ENCODE results near the gene RBKS. TPM values are rescaled to one million over a fixed set of nuclear protein-coding genes. Genes with fewer than 3 reads are reported as not detected.

The RBKS gene
- total RNA-seq, 1 donor from 2014 or later, result 0.80 TPM

GRCh38 chr2:27897717-27898116 lies 7.5 kb upstream of the RBKS start:
- Mint-ChIP-seq H3K36me3 (peaks cover 38% of the 10 kb centered on the region), H3K4me3 (no peak overlapping the region), H3K27me3 (ENCODE audit: low read depth) (no peaks in the 10 kb centered on the region), H3K9me3 (no peaks in the 10 kb centered on the region), H3K4me1 (peaks cover under 1% of the 10 kb centered on the region), H3K27ac (no peak overlapping the region)
- no peak for DNase-seq (ENCODE audit: low spot score in 2 of 2, unreplicated experiment in 2 of 2)
- TF ChIP-seq CTCF (IDR thresholded peaks at IDR 0.05; ENCODE audit: unreplicated experiment), result no peak

GRCh38 chr2:27893006-27893405 lies 2.8 kb upstream of the RBKS start:
- peaks cover 26% of the 10 kb centered on the region for H3K36me3 Mint-ChIP-seq
- no peak overlapping the region for H3K27ac Mint-ChIP-seq
- DNase-seq (ENCODE audit: low spot score in 2 of 2, unreplicated experiment in 2 of 2), result no peak
- H3K4me3 Mint-ChIP-seq, result no peak overlapping the region
- H3K27me3 Mint-ChIP-seq (ENCODE audit: low read depth), result no peaks in the 10 kb centered on the region
- no peaks in the 10 kb centered on the region for H3K9me3 Mint-ChIP-seq
- peaks cover 26% of the 10 kb centered on the region for H3K4me1 Mint-ChIP-seq
- no peak for TF ChIP-seq CTCF (IDR thresholded peaks at IDR 0.05; ENCODE audit: unreplicated experiment)

GRCh38 chr2:27891673-27892105 lies 1.5 kb upstream of the RBKS start:
- H3K27me3 Mint-ChIP-seq (ENCODE audit: low read depth), result no peaks in the 10 kb centered on the region
- H3K4me1 Mint-ChIP-seq, result peaks cover 26% of the 10 kb centered on the region
- DNase-seq (ENCODE audit: low spot score in 2 of 2, unreplicated experiment in 2 of 2), result no peak
- no peak for TF ChIP-seq CTCF (IDR thresholded peaks at IDR 0.05; ENCODE audit: unreplicated experiment)
- H3K36me3 Mint-ChIP-seq, result peaks cover 14% of the 10 kb centered on the region
- no peaks in the 10 kb centered on the region for H3K9me3 Mint-ChIP-seq
- peak overlapping the region; percentile 97 for H3K27ac Mint-ChIP-seq
- H3K4me3 Mint-ChIP-seq, result peak overlapping the region; percentile 95

- Mint-ChIP-seq H3K36me3 (peaks cover 8% of the 10 kb centered on the region), H3K4me1 (peaks cover 29% of the 10 kb centered on the region), H3K27me3 (ENCODE audit: low read depth) (no peaks in the 10 kb centered on the region), H3K27ac (peak overlapping the region; percentile 97), H3K4me3 (peak overlapping the region; percentile 95), H3K9me3 (no peaks in the 10 kb centered on the region)
- TF ChIP-seq CTCF (IDR thresholded peaks at IDR 0.05; ENCODE audit: unreplicated experiment), result no peak
- peak in 1 of 2 experiments; percentile 53 for DNase-seq (ENCODE audit: low spot score in 2 of 2, unreplicated experiment in 2 of 2)
These were observed 911 bp upstream of the RBKS start for GRCh38 chr2:27890924-27891672.

- Mint-ChIP-seq H3K4me3 (peak overlapping the region; percentile 95), H3K27ac (peak overlapping the region; percentile 99), H3K4me1 (peaks cover 29% of the 10 kb centered on the region), H3K9me3 (no peaks in the 10 kb centered on the region), H3K27me3 (ENCODE audit: low read depth) (no peaks in the 10 kb centered on the region), H3K36me3 (peaks cover 4% of the 10 kb centered on the region)
- no peak for DNase-seq (ENCODE audit: low spot score in 2 of 2, unreplicated experiment in 2 of 2)
- TF ChIP-seq CTCF (IDR thresholded peaks at IDR 0.05; ENCODE audit: unreplicated experiment), result no peak
These were observed 427 bp downstream of the RBKS start for GRCh38 chr2:27889774-27890145.
